Panc1 (cell line): Measurements from ENCODE around the gene ZNF764. TPM values are rescaled to one million over a fixed set of nuclear protein-coding genes. Genes with fewer than 3 reads are reported as not detected.

Experiments used
- ATAC-seq: fragments of 200-7000 bp; cut with Tn5 transposase; 2 replicates; pipeline ENCODE4 v1.9.1; 2020; ENCODE audit warnings: mild to moderate bottlenecking, moderate library complexity
- BruUV-seq: library from RNA; stranded (reverse); fragments of 400-500 nt; replicated peaks from 2 replicates; lab custom pipeline; 2021; lab: Mats Ljungman, UMichigan
- CTCF ChIA-PET: fragments of 300-600 bp; sonication (Branson Sonifier 250); formaldehyde crosslinking; loops from one replicate; lab custom pipeline; 2022; ENCODE audit warnings: antibody characterized with exemption; lab: Charles Lee
- POLR2A ChIA-PET: fragments of 300-600 bp; sonication (Branson Sonifier 250); formaldehyde crosslinking; loops from one replicate; lab custom pipeline; 2022; ENCODE audit warnings: antibody characterized with exemption; lab: Charles Lee
- DNase-seq: peaks from one replicate; pipeline ENCODE4 v3.0.0-alpha.2; 2010; ENCODE audit warnings: low read depth, low spot score
- H3K27ac ChIP-seq: 2 replicates; pipeline ENCODE4 v1.5.1; 2011; ENCODE audit warnings: mild to moderate bottlenecking, low read length, inconsistent platforms
- H3K27me3 ChIP-seq: fragments of 200-500 bp; sonication (Bioruptor generic); 2 replicates; pipeline ENCODE4 v1.6.0; 2014; ENCODE audit warnings: low read length, inconsistent platforms; ENCODE audit not compliant: control insufficient read depth, insufficient read depth
- H3K36me3 ChIP-seq: fragments of 200-500 bp; sonication (Bioruptor generic); 2 replicates; pipeline ENCODE4 v1.5.1; 2014; ENCODE audit warnings: inconsistent platforms, mild to moderate bottlenecking, low read length, moderate library complexity; ENCODE audit not compliant: control insufficient read depth, insufficient read depth
- H3K4me1 ChIP-seq: 2 replicates; pipeline ENCODE4 v1.5.1; 2011; ENCODE audit warnings: inconsistent platforms, mild to moderate bottlenecking, low read length, moderate library complexity; ENCODE audit not compliant: control insufficient read depth, insufficient read depth
- H3K4me3 ChIP-seq, 2 experiments: 2 replicates each; pipeline ENCODE4 v1.5.1; 2011 to 2012; ENCODE audit warnings: low read depth in 2 of 2, low read length in 2 of 2, mild to moderate bottlenecking in 2 of 2, inconsistent platforms in 1 of 2, moderate library complexity in 1 of 2
- H3K9me3 ChIP-seq: fragments of 200-500 bp; sonication (Bioruptor generic); 2 replicates; pipeline ENCODE4 v1.5.1; 2014; ENCODE audit warnings: low read depth, mild to moderate bottlenecking, inconsistent platforms, low read length, moderate library complexity; ENCODE audit not compliant: control insufficient read depth, insufficient read depth
- POLR2AphosphoS5 ChIP-seq: IDR thresholded peaks from 2 replicates; pipeline ENCODE4 v1.6.1; 2012; ENCODE audit warnings: mild to moderate bottlenecking, low read depth, low read length, moderate library complexity
- SIN3A ChIP-seq: IDR thresholded peaks from 2 replicates; pipeline ENCODE4 v1.6.1; 2012; ENCODE audit warnings: low read depth, mild to moderate bottlenecking, low read length, moderate library complexity, borderline replicate concordance; ENCODE audit not compliant: insufficient read depth
- TCF7L2 ChIP-seq: IDR thresholded peaks from 2 replicates; pipeline ENCODE4 v1.6.1; 2011; ENCODE audit warnings: mild to moderate bottlenecking, low read depth, low read length, inconsistent platforms
- in situ Hi-C: cut with HindIII; loops from 2 replicates; pipeline ENCODE4 v1.10.0; 2016; ENCODE audit warnings: low sequenced_read_pairs, low pct_unique_long_range_greater_than_20kb
- intact Hi-C: fragments of 100-400 bp; cut with micrococcal nuclease; formaldehyde crosslinking; loops from one replicate; pipeline ENCODE4 v1.10.0; 2022; ENCODE audit not compliant: unreplicated experiment
- total RNA-seq: library from RNA; stranded (reverse); gene quantifications from one replicate; pipeline ENCODE4 v1.2.1, GENCODE V29; 2021; ENCODE audit not compliant: unreplicated experiment
- TF ChIP-seq, protein P1 (sequence below): fragments of 450-650 bp; IDR thresholded peaks from 2 replicates; pipeline ENCODE4 v1.5.1; 2017; ENCODE audit warnings: mild to moderate bottlenecking
- TF ChIP-seq, protein P2 (sequence below), 2 experiments: IDR thresholded peaks; 2 replicates each; pipeline ENCODE4 v1.6.1; 2011 to 2012; ENCODE audit warnings: low read depth in 2 of 2, control low read depth in 1 of 2, low read length in 1 of 2, mild to moderate bottlenecking in 1 of 2, moderate library complexity in 1 of 2; ENCODE audit not compliant: insufficient read depth in 1 of 2

Gene ZNF764
- total RNA-seq, 1 experiment from 2014 or later = 16.7 TPM

DNA sequence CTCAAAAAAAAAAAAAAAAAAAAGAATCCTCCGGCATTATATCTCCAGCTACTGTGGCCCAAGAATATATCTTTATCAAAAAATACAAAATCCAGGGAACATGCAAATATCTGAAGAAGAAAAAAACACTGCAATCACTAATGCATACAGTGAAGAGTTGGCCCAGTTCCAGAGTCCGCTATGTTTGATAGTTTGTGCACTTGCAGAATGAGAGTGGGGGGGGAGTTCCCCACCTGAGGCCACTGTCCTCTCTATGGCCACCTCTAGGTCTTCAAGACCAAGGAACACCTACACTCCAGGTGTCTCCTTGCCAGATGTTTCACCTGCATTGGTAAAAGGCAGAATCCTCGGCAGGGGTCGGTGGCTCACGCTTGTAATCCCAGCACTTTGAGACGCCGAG, 23.3 kb upstream of the ZNF764 start:
- CTCF ChIA-PET = interaction anchor here (0.5 to 0.7 kb wide), 3 partner anchors 45 to 358 kb away, joined by 5 read pairs; no protein-coding TSS in a partner anchor
- DNase-seq (no peak), ATAC-seq (no peak)

GRCh38 chr16:30574678-30575077, 16.5 kb upstream of the ZNF764 start:
- Histone ChIP-seq H3K9me3 (no peaks in the 10 kb centered on the region), H3K27ac (no peak overlapping the region), H3K4me3 (no peak overlapping the region), H3K4me1 (peaks cover 6% of the 10 kb centered on the region), H3K36me3 (no peaks in the 10 kb centered on the region), H3K27me3 (no peaks in the 10 kb centered on the region)
- TF ChIP-seq, protein P1, sequence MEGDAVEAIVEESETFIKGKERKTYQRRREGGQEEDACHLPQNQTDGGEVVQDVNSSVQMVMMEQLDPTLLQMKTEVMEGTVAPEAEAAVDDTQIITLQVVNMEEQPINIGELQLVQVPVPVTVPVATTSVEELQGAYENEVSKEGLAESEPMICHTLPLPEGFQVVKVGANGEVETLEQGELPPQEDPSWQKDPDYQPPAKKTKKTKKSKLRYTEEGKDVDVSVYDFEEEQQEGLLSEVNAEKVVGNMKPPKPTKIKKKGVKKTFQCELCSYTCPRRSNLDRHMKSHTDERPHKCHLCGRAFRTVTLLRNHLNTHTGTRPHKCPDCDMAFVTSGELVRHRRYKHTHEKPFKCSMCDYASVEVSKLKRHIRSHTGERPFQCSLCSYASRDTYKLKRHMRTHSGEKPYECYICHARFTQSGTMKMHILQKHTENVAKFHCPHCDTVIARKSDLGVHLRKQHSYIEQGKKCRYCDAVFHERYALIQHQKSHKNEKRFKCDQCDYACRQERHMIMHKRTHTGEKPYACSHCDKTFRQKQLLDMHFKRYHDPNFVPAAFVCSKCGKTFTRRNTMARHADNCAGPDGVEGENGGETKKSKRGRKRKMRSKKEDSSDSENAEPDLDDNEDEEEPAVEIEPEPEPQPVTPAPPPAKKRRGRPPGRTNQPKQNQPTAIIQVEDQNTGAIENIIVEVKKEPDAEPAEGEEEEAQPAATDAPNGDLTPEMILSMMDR = no peak
- TF ChIP-seq, protein P2, sequence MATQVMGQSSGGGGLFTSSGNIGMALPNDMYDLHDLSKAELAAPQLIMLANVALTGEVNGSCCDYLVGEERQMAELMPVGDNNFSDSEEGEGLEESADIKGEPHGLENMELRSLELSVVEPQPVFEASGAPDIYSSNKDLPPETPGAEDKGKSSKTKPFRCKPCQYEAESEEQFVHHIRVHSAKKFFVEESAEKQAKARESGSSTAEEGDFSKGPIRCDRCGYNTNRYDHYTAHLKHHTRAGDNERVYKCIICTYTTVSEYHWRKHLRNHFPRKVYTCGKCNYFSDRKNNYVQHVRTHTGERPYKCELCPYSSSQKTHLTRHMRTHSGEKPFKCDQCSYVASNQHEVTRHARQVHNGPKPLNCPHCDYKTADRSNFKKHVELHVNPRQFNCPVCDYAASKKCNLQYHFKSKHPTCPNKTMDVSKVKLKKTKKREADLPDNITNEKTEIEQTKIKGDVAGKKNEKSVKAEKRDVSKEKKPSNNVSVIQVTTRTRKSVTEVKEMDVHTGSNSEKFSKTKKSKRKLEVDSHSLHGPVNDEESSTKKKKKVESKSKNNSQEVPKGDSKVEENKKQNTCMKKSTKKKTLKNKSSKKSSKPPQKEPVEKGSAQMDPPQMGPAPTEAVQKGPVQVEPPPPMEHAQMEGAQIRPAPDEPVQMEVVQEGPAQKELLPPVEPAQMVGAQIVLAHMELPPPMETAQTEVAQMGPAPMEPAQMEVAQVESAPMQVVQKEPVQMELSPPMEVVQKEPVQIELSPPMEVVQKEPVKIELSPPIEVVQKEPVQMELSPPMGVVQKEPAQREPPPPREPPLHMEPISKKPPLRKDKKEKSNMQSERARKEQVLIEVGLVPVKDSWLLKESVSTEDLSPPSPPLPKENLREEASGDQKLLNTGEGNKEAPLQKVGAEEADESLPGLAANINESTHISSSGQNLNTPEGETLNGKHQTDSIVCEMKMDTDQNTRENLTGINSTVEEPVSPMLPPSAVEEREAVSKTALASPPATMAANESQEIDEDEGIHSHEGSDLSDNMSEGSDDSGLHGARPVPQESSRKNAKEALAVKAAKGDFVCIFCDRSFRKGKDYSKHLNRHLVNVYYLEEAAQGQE (IDR thresholded peaks at IDR 0.05; ENCODE audit: insufficient read depth in 1 of 2, low read depth in 2 of 2, low read length in 1 of 2) = no peak
- TF ChIP-seq SIN3A = no peak
- TF ChIP-seq TCF7L2 = no peak
- TF ChIP-seq POLR2AphosphoS5 = no peak
- no TSS peak for BruUV-seq
- in situ Hi-C loops (no loop called here), intact Hi-C loops (no loop called here)
- DNase-seq (no peak), ATAC-seq (no peak)
- CTCF ChIA-PET = interaction anchor here (0.6 kb wide), 1 partner anchor 26 kb away, joined by 3 read pairs; no protein-coding TSS in a partner anchor
- POLR2A ChIA-PET = interaction anchor here (0.7 kb wide), 1 partner anchor 59 kb away, joined by 3 read pairs; no protein-coding TSS in a partner anchor

More for the DNA sequence above, 23.3 kb upstream of the ZNF764 start:
- H3K36me3 ChIP-seq = no peaks in the 10 kb centered on the region
- POLR2A ChIA-PET = no interaction called here
- in situ Hi-C loops = no loop called here
- H3K4me3 ChIP-seq = no peak overlapping the region
- TF ChIP-seq, protein P1 = no peak
- TF ChIP-seq SIN3A (no peak), POLR2AphosphoS5 (no peak), TCF7L2 (no peak)
- TF ChIP-seq, protein P2 (IDR thresholded peaks at IDR 0.05; ENCODE audit: insufficient read depth in 1 of 2, low read depth in 2 of 2, low read length in 1 of 2) = no peak
- no TSS peak for BruUV-seq
- no peaks in the 10 kb centered on the region; the same call in 1 of the 2 replicates for H3K4me1 ChIP-seq
- H3K27ac ChIP-seq = no peak overlapping the region
- no peaks in the 10 kb centered on the region for H3K9me3 ChIP-seq
- no peaks in the 10 kb centered on the region for H3K27me3 ChIP-seq
- intact Hi-C loops = no loop called here
